Left colon (tissue), 2 donors: ENCODE data around the gene CD2AP. TPM values are rescaled to one million over a fixed set of nuclear protein-coding genes. Genes with fewer than 3 reads are reported as not detected.
"Not testable (repeated sequence)": the region's sequence is repeated elsewhere in the genome, so short reads cannot be mapped to it uniquely, and the experiment has no call there.

Experiments
- ATAC-seq: fragments of 200-7000 bp; cut with Tn5 transposase; one replicate; pipeline ENCODE4 v1.9.1; 2020; ENCODE audit warnings: mild to moderate bottlenecking, moderate library complexity
- DNase-seq, 2 donors: peaks; one replicate each; pipeline ENCODE4 v3.0.0-alpha.2; 2020
- intact Hi-C, 2 donors: fragments of 100-400 bp; cut with DNase I in 1 of 2; cut with micrococcal nuclease in 1 of 2; formaldehyde crosslinking; loops; one replicate each; pipeline versions ENCODE4 v1.11.2 to v1.14.0; 2022; cut with DNase I, micrococcal nuclease
- total RNA-seq, 2 donors: library from RNA; stranded (reverse); fragmentation: NEBNext Ultra II Directional; extraction: Animal tissue kit (Norgen Biotek cat#: 25700); gene quantifications; one replicate each; pipeline ENCODE4 v1.2.1, GENCODE V29; 2021
- donor health status: DM: no; HTN: no; CAD: no.
- donor health status: DM: yes; HTN: yes; CAD: no.

Gene CD2AP
- total RNA-seq, 2 donors from 2014 or later, result 103 to 111 TPM

GRCh38 chr6:47535316-47536225, 58.0 kb downstream of the CD2AP start:
- intact Hi-C loops, result no loop called here
- DNase-seq, result no peak
- peak; percentile 72 for ATAC-seq

- intact Hi-C loops, result no loop called here
- no peak for ATAC-seq
Observed at GRCh38 chr6:47536816-47537401, 59.3 kb downstream of the CD2AP start.

GRCh38 chr6:47545223-47545622, 67.6 kb downstream of the CD2AP start:
- intact Hi-C loops, result no loop called here

More at GRCh38 chr6:47536816-47537401, 59.3 kb downstream of the CD2AP start:
- DNase-seq, result no peak

GRCh38 chr6:47551670-47552069, 74.1 kb downstream of the CD2AP start:
- intact Hi-C loops, result no loop called here
- DNase-seq (no peak), ATAC-seq (no peak)

More at GRCh38 chr6:47545223-47545622, 67.6 kb downstream of the CD2AP start:
- ATAC-seq (peak; percentile 90), DNase-seq (peak in 1 of 2 donors; percentile 45)

- DNase-seq (no peak), ATAC-seq (no peak)
- intact Hi-C loops, result no loop called here
Observed at GRCh38 chr6:47552319-47552718, 74.7 kb downstream of the CD2AP start.

GRCh38 chr6:47553243-47553642, 75.7 kb downstream of the CD2AP start:
- DNase-seq, ATAC-seq, intact Hi-C loops: not testable (repeated sequence)

- intact Hi-C loops, ATAC-seq, DNase-seq: not testable (repeated sequence)
Observed at GRCh38 chr6:47556459-47556858, 78.9 kb downstream of the CD2AP start.

- DNase-seq (no peak), ATAC-seq (no peak)
- intact Hi-C loops, result no loop called here
Observed at GRCh38 chr6:47563162-47563561, 85.6 kb downstream of the CD2AP start.

GRCh38 chr6:47566602-47567001, 89.0 kb downstream of the CD2AP start:
- ATAC-seq, DNase-seq, intact Hi-C loops: not testable (repeated sequence)

GRCh38 chr6:47567586-47567985, 90.0 kb downstream of the CD2AP start:
- intact Hi-C loops, result no loop called here
- DNase-seq, result no peak
- no peak for ATAC-seq

GRCh38 chr6:47571488-47571887, 93.9 kb downstream of the CD2AP start:
- intact Hi-C loops, result no loop called here
- DNase-seq, result no peak
- no peak for ATAC-seq

- DNase-seq (no peak), ATAC-seq (no peak)
- intact Hi-C loops, result no loop called here
Observed at GRCh38 chr6:47573109-47573508, 95.5 kb downstream of the CD2AP start.

GRCh38 chr6:47574789-47575188, 97.2 kb downstream of the CD2AP start:
- no peak for DNase-seq
- no peak for ATAC-seq
- intact Hi-C loops, result no loop called here

- intact Hi-C loops, result no loop called here
- no peak for ATAC-seq
- DNase-seq, result no peak
Observed at GRCh38 chr6:47579040-47579439, 101.5 kb downstream of the CD2AP start.

GRCh38 chr6:47581591-47581990, 104.0 kb downstream of the CD2AP start:
- intact Hi-C loops, result no loop called here
- DNase-seq (no peak), ATAC-seq (no peak)

GRCh38 chr6:47587493-47587892, 109.9 kb downstream of the CD2AP start:
- ATAC-seq (no peak), DNase-seq (no peak)
- intact Hi-C loops, result no loop called here

GRCh38 chr6:47592131-47592840, 114.7 kb downstream of the CD2AP start:
- DNase-seq, result no peak
- no peak for ATAC-seq
- intact Hi-C loops, result no loop called here

GRCh38 chr6:47593979-47594378, 116.4 kb downstream of the CD2AP start:
- intact Hi-C loops, result no loop called here
- DNase-seq, result no peak
- ATAC-seq, result no peak

GRCh38 chr6:47595785-47596184, 118.2 kb downstream of the CD2AP start:
- DNase-seq (peak; percentile 63 to 75), ATAC-seq (peak; percentile 97)
- intact Hi-C loops, result no loop called here

GRCh38 chr6:47598367-47598766, 120.8 kb downstream of the CD2AP start:
- DNase-seq (no peak), ATAC-seq (no peak)
- intact Hi-C loops, result no loop called here
